Germinal center (tissue), 1 donor: Measurements from ENCODE around the gene FIGN.

ENCODE experiments used
- DNase-seq: peaks from one replicate; pipeline ENCODE4 v3.0.0; 2012; ENCODE audit warnings: mixed read lengths, low spot score

FIGN gene, protein sequence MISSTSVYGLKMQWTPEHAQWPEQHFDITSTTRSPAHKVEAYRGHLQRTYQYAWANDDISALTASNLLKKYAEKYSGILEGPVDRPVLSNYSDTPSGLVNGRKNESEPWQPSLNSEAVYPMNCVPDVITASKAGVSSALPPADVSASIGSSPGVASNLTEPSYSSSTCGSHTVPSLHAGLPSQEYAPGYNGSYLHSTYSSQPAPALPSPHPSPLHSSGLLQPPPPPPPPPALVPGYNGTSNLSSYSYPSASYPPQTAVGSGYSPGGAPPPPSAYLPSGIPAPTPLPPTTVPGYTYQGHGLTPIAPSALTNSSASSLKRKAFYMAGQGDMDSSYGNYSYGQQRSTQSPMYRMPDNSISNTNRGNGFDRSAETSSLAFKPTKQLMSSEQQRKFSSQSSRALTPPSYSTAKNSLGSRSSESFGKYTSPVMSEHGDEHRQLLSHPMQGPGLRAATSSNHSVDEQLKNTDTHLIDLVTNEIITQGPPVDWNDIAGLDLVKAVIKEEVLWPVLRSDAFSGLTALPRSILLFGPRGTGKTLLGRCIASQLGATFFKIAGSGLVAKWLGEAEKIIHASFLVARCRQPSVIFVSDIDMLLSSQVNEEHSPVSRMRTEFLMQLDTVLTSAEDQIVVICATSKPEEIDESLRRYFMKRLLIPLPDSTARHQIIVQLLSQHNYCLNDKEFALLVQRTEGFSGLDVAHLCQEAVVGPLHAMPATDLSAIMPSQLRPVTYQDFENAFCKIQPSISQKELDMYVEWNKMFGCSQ

DNA sequence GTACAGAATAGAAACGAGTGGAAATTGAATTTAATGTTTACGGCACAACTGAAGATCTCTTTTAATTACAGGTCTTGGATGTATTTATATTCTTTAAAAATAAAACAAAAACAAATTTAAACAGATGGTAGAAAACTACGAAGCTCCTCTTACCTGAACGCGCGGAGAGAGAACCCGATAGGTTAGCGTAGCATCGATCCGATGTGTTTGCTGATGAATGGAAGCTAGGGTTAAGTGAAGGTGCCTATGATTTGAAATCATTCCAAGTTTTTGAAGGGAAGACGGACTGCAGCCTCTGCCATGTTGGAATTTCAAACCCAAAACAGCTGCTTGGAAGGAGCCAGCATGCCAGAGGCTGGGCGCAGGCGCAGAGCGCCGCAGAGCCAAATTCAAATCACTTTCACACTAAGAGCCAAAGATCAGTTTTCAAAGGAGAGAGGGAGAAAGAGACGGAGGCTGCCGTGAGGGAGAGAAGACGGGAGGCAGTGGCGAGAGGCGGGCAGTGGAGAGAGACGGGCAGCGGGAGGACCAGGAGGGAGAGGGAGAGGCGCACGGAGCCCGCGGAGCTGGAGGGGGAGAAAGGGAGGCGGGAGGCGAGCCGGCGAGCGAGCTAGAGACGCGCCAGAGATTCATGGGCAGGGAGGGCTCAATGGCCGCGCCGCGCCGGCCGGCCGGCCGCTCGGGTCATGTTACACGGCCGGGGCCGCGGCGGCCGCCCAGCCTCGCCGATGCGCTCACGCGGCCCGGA lies at the start of gene FIGN:
FIGN (minus strand) TSS at position 324 of the 748 bp plus-strand sequence. CDS start 1,081 bp downstream, outside the sequence.
- DNase-seq: no peak

DNA sequence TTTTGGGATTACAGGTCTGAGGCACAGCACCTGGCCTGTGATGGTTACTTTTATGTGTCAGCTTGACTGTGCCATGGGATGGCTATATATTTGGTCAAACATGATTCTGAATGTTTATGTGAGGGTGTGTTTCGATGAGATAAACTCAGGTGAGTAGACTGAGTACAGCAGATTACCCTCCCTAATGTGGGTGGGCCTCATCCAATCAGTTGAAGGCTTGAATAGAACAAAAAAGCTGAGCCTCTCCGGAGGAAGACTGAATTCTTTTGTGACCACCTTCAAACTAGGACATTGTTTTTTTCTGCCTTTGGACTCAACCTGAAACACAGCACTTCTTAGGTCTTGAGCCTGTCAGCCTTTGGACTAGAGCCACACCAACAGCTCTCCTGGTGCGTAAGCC lies 49.4 kb upstream of the FIGN start:
- DNase-seq: no peak

GRCh38 chr2:163779970-163780597 lies 44.3 kb upstream of the FIGN start:
- DNase-seq: no peak

DNA sequence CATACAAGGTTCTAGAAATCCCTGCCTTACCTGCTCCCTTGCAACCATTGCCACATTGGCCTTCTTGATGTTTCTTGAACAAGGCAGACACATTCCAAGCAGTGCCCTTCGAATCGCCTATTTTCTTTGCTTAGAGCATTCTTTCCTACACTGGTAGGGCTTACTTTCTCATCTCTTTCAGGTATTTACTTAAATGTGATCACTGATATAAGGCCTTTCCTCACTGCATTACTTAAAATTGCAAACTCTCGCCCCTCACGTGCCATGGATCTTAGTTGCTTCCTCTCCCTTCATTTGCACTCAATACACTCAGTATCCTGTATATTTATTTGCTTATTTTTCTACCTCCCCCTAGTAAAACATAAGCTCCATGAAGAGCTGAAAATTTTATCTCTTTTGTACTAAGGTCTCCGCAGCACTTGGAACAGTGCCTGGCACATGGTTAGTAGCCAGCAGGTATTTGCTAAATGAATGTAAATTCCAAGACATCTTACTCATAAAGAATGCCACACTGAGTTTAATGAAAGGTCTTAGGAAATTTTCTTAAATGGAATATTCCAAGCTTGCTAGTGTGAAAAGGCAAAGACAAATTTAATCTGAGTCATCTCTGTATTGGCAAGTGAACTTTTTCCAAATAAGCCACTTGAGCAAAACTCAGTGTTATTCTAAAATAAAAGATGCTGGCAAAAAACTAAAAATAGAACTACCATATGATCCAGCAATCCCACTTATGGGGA lies 42.4 kb upstream of the FIGN start:
- DNase-seq: no peak

DNA sequence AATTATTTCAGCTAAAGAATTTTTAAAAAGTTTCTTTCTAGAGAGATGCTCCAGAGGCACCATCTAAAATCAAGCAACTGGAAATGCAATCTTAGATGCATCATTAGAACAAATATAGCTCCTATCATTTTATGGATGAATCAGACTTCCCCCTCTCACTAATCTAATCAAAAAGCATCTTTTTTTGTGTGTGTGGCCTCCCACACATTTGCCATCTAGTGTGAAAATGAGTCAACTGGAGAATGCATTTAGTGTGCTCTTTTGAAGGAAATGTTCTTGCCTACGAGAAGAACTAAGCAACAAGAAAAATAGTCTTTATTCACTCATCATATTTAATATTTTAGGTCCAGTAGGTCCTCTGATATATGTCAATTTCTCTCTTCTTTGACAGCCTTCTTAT lies 39.5 kb upstream of the FIGN start:
- DNase-seq: no peak

DNA sequence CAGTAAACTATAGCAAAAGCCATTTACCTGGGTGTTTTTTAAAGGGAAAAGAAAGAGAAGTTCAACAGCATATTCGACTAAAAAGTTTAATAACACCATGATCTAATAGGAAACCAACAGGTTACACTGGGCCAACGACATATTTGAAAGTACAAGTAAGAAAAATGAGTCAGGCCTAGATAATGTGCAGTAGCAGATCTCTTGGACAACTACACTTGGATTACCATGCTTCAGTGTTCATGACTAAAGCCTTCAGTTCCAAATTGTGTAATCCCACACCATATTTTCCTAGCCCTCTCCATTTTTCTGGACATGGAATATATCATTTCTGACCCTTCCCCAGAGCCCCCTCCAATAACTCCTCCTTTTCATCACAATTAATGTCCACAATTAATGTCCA lies 39.1 kb upstream of the FIGN start:
- no peak for DNase-seq

GRCh38 chr2:163773276-163773675 lies 37.5 kb upstream of the FIGN start:
- no peak for DNase-seq

DNA sequence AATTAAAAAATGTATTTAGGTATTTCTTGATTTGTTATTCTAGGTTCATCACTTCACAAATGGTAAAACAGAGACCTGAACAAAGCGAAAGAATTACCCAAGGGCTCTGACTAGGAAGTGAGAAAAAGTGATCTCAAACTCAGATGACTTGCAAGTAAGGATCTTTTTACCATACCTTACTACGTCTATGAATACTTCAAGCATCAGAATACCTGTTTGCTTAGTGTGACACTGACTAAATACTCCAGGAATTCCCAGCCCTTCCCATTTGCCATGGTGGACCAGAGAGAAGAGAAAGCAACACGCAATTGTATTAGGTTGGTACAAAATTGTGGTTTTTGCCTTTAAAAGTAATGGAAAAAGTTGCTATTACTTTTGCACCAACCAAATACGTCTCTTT lies 35.8 kb upstream of the FIGN start:
- DNase-seq: no peak

DNA sequence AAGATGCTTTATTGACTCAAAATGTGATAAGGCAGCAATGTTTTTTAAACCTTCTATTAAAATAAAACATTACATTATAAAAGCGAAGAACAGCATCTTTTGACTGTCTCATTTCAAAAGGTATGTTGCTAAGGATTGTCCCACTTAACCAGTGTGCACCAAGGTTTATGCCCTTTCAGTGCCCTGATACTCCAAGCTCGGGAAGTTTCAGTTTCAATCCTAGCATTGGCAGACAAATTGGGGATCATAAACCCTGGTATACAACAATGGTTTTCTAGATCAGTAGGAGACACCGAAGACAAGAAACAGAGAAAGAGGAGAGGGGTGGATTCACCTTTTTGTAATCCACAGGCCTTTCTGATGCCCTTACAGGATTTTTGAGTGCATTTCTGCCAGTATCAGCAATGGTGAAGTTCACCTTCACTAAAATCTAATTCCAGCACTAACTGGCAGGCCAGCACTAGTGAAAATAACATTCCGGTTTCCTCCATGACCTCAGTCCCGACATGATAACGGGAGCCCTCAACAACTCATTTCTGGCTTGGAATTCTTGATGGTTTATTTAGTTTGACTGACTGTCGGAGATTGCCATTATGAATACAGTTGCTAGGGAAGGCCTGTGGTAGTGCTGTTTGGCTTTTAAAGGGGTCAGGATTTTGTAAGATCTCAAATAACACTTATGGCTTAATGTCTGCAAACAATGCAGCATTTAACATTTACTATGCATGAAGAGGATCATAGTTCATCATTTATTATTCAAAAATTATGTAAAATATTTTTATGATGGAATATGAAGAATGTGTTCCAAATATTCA lies 33.3 kb upstream of the FIGN start:
- no peak for DNase-seq

GRCh38 chr2:163767097-163767496 lies 31.3 kb upstream of the FIGN start:
- no peak for DNase-seq

DNA sequence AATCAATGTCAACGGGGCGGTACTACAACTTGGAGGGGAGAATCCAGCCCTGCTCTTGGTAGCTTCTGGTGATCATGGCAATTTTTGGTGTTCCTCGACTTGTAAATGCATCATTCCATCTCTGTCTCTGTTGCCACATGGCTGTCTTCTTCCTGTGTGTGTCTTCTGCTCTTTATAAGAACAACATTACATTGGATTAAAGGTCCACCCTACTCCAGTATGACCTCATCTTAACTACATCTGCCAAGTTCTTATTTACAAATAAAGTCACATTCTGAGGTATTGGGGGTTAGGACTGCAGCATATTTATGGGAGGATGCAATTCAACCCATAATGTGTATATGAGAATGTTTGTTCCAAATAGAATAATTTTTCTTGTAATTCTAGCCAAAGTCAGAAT lies 28.8 kb upstream of the FIGN start:
- DNase-seq: no peak

DNA sequence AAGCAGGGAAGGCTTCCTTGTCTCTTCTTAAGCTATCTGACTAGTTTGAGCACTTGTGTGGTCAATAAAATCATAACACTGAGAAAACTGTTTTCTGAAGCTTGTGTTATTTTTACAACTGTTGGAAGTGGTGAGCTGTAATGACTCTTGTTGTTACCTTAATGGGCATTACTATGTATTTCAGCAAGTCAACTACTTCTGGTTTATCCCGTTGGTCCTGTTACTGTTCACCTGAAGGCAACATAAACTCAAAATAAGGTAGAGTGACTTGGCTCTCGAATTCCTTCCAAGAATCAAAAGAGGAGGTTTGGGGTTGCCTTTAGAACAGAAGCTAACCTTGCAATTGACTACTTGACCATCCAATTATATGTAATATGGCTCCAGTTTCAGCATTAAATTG lies 23.2 kb upstream of the FIGN start:
- no peak for DNase-seq

GRCh38 chr2:163757814-163758213 lies 22.0 kb upstream of the FIGN start:
- DNase-seq: no peak

DNA sequence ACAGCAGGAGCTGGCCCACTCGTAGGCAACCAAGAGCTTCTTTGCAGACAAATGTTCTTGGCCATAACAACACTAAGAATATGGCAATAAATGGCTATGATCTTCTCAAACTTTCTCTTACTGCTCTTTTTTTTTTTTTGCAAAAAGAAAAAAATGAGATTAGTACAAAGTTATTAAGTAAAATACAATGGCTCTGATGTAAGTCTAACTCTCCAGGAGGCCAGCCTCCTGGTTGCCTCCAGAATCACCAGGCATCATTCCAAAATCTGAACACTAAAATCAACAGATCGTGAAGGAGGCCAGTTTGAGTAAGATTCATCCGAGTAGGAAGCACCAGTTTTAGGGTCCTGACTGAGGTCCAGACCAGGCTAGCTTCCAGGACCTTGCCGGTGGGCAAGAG lies 20.8 kb upstream of the FIGN start:
- DNase-seq: no peak

DNA sequence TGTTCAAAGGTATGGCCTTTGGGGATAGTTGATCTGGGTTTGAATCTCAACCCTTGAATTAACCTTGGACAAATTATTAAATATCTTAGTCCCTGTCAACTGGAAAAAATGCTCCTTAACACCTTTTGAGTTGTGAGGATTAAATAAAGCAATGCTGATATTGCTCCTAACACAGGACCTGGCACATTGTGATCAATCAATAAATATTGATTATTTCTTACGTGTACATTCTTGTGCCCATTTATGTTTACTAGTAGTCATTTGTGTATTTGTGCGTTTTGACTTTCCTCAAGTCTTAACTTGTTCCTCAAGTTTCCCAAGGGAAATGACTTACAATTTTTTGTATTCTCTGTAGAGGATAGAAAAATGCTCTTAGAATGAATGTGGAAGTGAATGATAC lies 19.6 kb upstream of the FIGN start:
- no peak for DNase-seq

DNA sequence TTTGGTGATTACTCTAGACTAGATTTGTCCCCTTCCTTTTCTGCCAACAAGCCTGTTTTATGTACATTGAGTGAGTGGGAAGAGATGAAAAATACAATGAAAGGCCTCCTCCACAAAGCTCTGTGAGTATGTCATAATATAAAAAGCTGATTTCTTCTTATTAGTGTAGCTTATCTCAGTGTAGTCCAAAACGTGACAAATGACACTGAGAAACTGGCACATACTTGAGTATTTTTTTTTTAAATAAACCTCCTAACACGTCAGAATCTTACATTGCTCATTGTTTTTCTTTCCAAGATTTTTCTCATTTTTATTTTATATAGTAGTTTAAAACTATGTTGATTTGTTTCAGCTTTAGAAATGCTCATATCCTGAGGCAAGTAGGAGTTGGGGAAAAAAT lies 17.9 kb upstream of the FIGN start:
- DNase-seq: no peak

DNA sequence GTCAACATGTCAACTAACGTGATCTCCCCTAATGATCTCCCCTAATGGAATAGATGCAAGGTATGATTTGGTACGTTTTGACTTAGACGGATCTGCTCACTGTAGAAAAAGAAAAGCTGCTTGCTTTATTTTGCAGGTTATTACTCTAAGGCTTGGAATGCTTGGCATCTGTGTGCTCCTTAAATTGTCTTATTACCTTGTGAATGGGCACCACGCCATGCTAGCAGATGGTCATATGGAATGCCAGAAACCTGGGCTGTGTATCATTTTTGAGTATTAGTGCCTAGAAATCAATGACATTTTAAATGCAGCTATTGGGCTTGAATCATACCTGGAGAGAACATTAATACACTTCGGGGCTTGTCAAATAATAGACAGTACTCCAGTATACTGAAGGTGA lies 16.5 kb upstream of the FIGN start:
- no peak for DNase-seq

DNA sequence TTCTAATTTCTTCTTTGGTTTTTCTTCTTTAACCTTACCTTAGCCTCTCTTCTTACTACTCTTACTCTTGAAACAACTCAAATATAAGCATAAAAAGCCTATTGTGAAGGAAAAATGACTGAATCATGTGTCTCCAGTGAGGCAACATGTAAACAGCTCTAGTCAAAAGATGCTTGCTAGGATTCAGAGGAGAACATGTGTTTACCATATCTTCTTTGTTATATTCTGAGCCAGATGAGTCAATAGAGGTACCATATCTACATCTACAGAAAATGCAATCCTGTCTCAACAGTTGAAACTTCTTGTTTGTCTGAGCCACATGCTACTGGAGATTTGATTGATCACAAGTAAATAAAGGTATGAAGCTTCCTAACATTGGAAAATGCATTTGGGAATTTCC lies 15.9 kb upstream of the FIGN start:
- DNase-seq: no peak

- DNase-seq: no peak
These were observed 12.6 kb upstream of the FIGN start for GRCh38 chr2:163748420-163748819.

GRCh38 chr2:163741435-163741834 lies 5.6 kb upstream of the FIGN start:
- no peak for DNase-seq

- no peak for DNase-seq
These were observed 1.8 kb upstream of the FIGN start for GRCh38 chr2:163737563-163737962.
